Measurements from ENCODE around the gene SYNPO2. TPM values are rescaled to one million over a fixed set of nuclear protein-coding genes. Genes with fewer than 3 reads are reported as not detected.

SYNPO2 gene
- total RNA-seq, 1 donor: 34.0 TPM

- Histone ChIP-seq H3K4me3 (ENCODE audit: insufficient read depth, low read length) (no peak overlapping the region), H3K79me2 (ENCODE audit: insufficient read depth, low read length) (no peaks in the 10 kb centered on the region), H3K27me3 (ENCODE audit: insufficient read depth, low read length) (no peaks in the 10 kb centered on the region), H3K4me1 (ENCODE audit: insufficient read depth, low read length) (no peaks in the 10 kb centered on the region), H3K4me2 (ENCODE audit: insufficient read depth, low read length) (no peak overlapping the region), H3K36me3 (ENCODE audit: insufficient read depth, low read length) (no peaks in the 10 kb centered on the region), H3K27ac (ENCODE audit: low read depth, low read length) (no peak overlapping the region), H4K20me1 (ENCODE audit: insufficient read depth, low read length) (no peaks in the 10 kb centered on the region), H2AFZ (ENCODE audit: low read length) (no peak overlapping the region), H3K9me3 (ENCODE audit: low read depth, low read length) (no peaks in the 10 kb centered on the region)
- no peak for TF ChIP-seq CTCF (IDR thresholded peaks at IDR 0.05; ENCODE audit: extremely low read depth, low read depth, low read length)
- no peak for DNase-seq (ENCODE audit: insufficient read length, low spot score, missing footprints)
Measured at GRCh38 chr4:118927974-118928373, 39.3 kb downstream of the SYNPO2 start.

GRCh38 chr4:118930255-118930654 is 41.6 kb downstream of the SYNPO2 start:
- H3K9me3 ChIP-seq (ENCODE audit: low read depth, low read length): no peaks in the 10 kb centered on the region
- H3K4me1 ChIP-seq (ENCODE audit: insufficient read depth, low read length): no peaks in the 10 kb centered on the region
- no peak overlapping the region for H2AFZ ChIP-seq (ENCODE audit: low read length)
- H3K27ac ChIP-seq (ENCODE audit: low read depth, low read length): no peak overlapping the region
- no peaks in the 10 kb centered on the region for H3K27me3 ChIP-seq (ENCODE audit: insufficient read depth, low read length)
- no peak for DNase-seq (ENCODE audit: insufficient read length, low spot score, missing footprints)
- H3K4me3 ChIP-seq (ENCODE audit: insufficient read depth, low read length): no peak overlapping the region
- no peaks in the 10 kb centered on the region for H3K79me2 ChIP-seq (ENCODE audit: insufficient read depth, low read length)
- no peak overlapping the region for H3K4me2 ChIP-seq (ENCODE audit: insufficient read depth, low read length)
- H3K36me3 ChIP-seq (ENCODE audit: insufficient read depth, low read length): no peaks in the 10 kb centered on the region
- TF ChIP-seq CTCF (IDR thresholded peaks at IDR 0.05; ENCODE audit: extremely low read depth, low read depth, low read length): no peak
- no peaks in the 10 kb centered on the region for H4K20me1 ChIP-seq (ENCODE audit: insufficient read depth, low read length)

- Histone ChIP-seq H4K20me1 (ENCODE audit: insufficient read depth, low read length) (no peaks in the 10 kb centered on the region), H3K4me2 (ENCODE audit: insufficient read depth, low read length) (no peak overlapping the region), H3K79me2 (ENCODE audit: insufficient read depth, low read length) (no peaks in the 10 kb centered on the region), H3K9me3 (ENCODE audit: low read depth, low read length) (no peaks in the 10 kb centered on the region), H3K4me1 (ENCODE audit: insufficient read depth, low read length) (no peaks in the 10 kb centered on the region), H3K27ac (ENCODE audit: low read depth, low read length) (no peak overlapping the region), H3K27me3 (ENCODE audit: insufficient read depth, low read length) (no peaks in the 10 kb centered on the region), H2AFZ (ENCODE audit: low read length) (no peak overlapping the region), H3K36me3 (ENCODE audit: insufficient read depth, low read length) (no peaks in the 10 kb centered on the region), H3K4me3 (ENCODE audit: insufficient read depth, low read length) (no peak overlapping the region)
- TF ChIP-seq CTCF (IDR thresholded peaks at IDR 0.05; ENCODE audit: extremely low read depth, low read depth, low read length): no peak
- DNase-seq (ENCODE audit: insufficient read length, low spot score, missing footprints): no peak
Measured at GRCh38 chr4:118931786-118932185, 43.1 kb downstream of the SYNPO2 start.

- no peak for TF ChIP-seq CTCF (IDR thresholded peaks at IDR 0.05; ENCODE audit: extremely low read depth, low read depth, low read length)
- Histone ChIP-seq H3K4me1 (ENCODE audit: insufficient read depth, low read length) (no peaks in the 10 kb centered on the region), H4K20me1 (ENCODE audit: insufficient read depth, low read length) (no peaks in the 10 kb centered on the region), H3K9me3 (ENCODE audit: low read depth, low read length) (no peaks in the 10 kb centered on the region), H3K36me3 (ENCODE audit: insufficient read depth, low read length) (no peaks in the 10 kb centered on the region), H3K27me3 (ENCODE audit: insufficient read depth, low read length) (no peaks in the 10 kb centered on the region), H3K79me2 (ENCODE audit: insufficient read depth, low read length) (no peaks in the 10 kb centered on the region), H3K4me3 (ENCODE audit: insufficient read depth, low read length) (no peak overlapping the region), H2AFZ (ENCODE audit: low read length) (no peak overlapping the region), H3K27ac (ENCODE audit: low read depth, low read length) (no peak overlapping the region), H3K4me2 (ENCODE audit: insufficient read depth, low read length) (no peak overlapping the region)
- no peak for DNase-seq (ENCODE audit: insufficient read length, low spot score, missing footprints)
Measured at GRCh38 chr4:118935819-118936218, 47.2 kb downstream of the SYNPO2 start.
